Renal pelvis (tissue), 4 donors: Measurements from ENCODE around the gene ZNF512B. TPM values are rescaled to one million over a fixed set of nuclear protein-coding genes. Genes with fewer than 3 reads are reported as not detected.
A peak's percentile ranks its signal among the peaks of the same experiment; 100 is the strongest.
"Not testable (repeated sequence)": the region's sequence is repeated elsewhere in the genome, so short reads cannot be mapped to it uniquely, and the experiment has no call there.

Experiments used
- DNase-seq: peaks from one replicate; pipeline ENCODE4 v3.0.0-alpha.2; 2013
- polyA plus RNA-seq, 3 donors: library from polyadenylated mRNA; unstranded; fragments of 120-200 nt; gene quantifications; one replicate each; pipeline ENCODE4 v1.2.1, GENCODE V29; 2013; ENCODE audit not compliant: insufficient read length in 3 of 3

Gene ZNF512B
- polyA plus RNA-seq, 3 donors: 30.5 to 35.0 (median 32.6) TPM

DNA sequence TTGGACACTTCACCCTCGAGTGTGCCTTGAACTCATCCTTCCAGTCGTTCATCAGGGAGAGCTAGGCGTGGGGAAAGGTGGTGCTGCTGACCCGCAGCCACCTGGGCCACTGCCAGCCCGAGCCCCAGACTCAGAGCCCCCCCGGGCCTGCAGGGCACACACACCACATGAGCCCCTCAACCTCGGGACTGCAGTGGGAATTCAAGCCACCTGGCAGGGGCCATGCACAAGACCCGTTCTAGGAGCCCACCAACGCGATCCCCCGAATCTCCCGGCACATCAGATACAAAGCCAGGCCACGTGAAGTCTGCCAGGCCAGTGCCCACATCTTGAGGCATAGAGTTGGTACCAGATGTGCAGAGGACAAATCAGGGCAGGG is 2.8 kb downstream of the ZNF512B start:
- no peak for DNase-seq

DNA sequence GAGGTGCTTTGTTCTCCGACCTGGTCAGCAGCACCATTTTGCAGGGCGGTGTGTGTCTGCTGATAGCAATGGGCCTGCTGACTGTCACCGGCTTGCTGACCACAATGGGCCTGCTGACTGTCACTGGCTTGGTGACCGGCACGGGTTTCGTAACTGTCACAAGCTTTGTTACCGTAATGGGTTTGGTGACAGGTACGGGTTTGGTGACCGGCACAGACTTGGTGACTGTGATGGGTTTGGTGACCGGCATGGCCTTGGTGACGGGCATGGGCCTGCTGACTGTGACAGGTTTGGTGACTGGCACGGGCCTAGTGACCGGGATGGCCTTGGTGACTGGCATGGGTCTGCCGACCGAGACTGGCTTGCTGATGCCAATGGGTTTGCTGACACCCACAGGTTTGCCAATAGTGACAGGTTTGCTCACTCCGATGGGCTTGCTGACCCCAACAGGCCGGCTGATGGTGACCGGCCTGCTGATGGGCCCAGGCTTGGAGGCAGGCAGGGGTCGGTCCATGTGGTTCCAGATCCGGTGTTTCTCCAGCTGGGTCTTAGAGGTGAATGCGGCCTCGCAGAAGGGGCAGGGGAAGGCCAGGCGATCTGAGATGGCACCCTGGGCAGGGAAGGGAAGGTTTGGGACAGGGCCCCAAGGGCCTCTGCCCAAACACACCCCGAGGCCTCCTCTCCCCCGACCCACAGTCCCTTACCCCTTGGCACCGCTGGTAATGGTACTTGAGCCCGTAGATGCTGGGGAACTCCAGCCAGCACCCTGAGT is 3.4 kb downstream of the ZNF512B start:
- DNase-seq: no peak

DNA sequence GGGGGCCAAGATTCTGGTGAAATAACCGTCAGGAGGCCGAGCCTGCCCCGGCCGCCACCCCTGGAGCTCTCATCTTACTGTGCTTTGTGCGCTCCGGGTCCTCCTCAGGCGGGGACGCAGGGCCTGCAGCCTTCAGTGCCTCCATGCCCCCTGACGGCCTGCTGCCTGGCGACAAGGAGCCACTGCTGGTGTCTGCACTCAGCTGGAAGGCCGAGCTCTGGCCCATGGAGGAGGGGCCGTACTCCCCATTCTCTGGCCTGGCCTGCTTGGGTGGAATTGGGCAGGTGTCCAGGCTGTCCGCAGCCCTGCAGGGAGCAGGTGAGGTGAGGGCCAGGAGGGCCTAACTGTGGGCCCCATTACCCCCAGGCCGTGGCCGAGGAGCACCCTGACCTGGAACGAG is 5.3 kb downstream of the ZNF512B start:
- no peak for DNase-seq

DNA sequence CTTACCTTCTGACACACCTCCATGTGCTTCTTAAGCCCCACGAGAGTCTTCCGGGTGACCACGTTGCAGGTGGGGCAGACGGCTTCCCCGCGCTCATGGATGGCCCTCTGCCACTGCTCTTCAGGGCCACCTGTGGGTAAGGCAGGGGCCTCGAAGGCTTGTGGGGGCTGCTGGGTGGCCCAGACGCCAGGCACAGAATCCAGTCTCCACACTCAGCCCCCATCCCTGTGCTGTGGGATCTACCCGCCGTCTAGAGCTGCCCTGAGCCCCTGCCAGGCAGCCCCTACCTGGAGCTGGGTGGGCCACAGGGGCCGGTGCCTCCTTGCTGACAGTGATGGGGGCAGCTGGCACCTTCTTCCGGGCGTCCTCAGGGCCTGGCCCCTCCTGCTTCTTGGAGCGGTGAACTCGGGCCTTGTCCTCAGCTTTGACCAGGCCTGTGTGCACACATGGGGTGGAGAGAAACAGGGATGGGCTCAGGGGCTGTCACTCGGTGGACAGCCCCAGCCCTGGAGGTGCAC is 5.9 kb downstream of the ZNF512B start:
- no peak for DNase-seq

DNA sequence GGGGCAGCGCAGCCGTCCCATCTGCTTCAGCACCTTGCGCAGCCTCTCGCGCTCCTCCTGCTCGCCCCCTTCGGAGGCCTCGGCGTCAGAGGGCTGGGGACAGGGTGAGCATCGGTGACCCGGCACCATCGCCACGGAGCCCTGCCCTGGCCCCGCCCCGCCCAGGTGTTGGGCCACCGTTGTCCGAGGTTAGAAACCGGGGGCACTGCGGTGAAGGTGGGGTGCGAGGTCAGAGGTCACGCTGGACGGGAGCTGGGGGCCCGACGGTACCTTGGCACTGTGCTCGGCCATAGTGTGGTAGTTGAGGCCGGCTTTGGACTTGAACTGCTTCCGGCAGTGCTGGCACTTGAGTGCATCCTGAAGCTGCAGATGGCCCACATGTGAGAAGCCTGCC is 6.4 kb downstream of the ZNF512B start:
- no peak for DNase-seq

DNA sequence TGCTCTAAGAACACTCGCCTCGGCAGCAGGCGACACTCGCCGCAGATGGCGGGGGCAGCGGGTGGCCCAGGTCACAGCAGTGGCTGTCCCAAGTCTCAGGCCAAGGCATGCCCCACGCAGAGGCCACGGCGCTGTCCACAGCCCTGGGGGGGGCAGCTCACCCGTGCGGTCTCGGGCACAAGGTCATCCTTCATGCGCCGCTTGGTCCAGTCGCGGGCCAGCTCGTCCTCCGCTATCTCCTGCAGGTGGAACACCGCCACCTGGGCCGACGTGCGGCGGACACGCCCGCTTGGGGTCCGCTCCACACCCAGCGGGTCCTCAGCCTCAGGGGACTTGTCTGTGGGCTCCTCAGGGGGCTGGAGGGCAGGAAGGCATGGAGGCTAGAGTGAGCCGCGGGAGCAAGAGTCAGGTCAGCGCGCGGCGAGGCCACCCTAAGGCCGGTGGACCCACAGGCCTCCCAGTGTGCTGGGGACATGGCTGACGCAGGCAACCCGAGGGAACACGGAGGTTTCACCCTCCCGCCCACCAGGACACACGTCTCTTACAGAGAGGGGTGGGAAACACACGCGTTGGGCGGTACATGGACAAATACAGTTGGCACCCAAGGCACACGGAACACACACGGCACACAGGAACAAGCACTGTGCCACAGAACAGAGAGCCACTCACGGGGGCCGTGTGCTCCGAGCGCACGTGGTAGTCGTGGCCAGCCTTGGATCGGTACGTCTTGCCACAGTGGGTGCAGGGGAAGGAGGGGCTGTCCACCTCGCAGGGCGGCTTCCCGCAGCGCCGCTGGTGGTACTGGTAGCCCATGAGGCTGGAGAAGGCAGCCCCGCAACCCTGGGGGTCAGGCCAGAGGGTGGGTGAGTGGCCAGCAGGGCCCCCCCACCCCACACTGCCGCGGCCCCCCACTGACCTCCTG is 7.0 kb downstream of the ZNF512B start:
- no peak for DNase-seq

DNA sequence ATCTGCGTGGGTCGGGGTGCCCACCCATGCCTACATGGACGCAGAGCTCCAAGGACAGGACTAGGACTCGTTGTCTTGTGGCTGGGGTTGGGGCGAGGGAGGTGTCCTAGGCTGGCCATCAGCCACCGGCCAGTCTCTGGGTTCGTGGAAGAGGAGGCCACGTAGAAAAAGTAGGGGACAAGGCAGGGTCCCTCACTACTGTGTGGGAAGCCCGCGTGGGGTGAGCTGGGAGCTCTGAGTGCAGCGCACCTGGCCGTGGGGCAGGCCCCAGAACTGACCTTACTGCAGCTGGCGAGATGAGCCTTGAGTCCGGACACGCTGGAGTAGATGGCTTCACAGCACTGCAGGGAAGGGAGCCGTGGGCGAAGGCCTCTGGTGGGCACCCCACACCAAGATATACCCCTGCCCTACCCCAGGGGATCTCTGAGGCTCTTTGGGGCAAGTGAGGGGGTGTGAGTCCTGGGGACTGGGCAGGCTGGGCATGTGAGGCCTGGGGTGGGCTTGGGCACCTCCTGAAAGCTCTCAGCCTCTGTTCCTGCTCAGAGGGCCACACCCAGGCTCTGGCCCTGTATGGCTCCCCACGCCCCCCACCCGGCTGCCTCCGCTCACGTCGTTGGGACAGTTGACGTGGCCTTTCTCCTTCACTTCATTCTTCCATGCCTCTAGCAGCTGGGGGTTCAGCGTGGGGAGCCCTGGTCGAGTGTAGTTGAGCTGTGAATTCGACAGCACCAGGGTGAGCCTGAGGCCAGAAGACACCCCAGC is 7.9 kb downstream of the ZNF512B start:
- no peak for DNase-seq

DNA sequence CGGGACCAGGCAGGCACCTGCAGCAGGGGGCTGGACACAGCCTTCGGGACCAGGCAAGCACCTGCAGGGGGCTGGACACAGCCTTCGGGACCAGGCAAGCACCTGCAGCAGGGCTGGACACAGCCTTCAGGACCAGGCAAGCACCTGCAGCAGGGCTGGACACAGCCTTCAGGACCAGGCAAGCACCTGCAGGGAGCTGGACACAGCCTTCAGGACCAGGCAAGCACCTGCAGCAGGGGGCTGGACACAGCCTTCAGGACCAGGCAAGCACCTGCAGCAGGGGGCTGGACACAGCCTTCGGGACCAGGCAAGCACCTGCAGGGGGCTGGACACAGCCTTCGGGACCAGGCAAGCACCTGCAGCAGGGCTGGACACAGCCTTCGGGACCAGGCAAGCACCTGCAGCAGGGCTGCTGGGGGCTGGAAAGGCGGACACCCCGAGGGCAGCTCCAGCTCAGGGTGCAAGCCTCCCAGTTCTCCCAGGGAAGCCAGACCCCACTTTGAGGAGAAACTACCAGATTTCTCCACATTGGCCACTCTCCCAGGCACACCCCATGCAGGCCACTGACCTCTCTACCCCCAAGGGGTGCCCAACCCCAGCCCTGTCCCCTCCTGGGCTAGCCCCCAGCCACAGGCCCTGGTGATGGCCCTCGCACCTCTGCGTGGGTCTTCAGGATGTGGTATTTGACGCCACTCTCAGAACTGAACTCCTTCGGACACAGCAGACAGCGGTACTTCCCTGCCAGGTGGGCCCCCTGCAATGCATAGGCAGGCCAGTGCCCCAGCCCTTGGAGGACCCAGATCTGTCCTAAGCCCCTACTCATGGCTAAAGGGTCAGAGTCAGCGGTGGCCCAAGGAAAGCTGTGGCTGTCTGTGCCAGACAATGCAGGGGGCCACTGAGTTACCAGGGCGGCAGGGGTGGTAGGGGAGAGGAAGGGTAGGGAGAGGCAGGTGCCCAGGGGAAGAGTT is 8.8 kb downstream of the ZNF512B start:
- DNase-seq: not testable (repeated sequence)

DNA sequence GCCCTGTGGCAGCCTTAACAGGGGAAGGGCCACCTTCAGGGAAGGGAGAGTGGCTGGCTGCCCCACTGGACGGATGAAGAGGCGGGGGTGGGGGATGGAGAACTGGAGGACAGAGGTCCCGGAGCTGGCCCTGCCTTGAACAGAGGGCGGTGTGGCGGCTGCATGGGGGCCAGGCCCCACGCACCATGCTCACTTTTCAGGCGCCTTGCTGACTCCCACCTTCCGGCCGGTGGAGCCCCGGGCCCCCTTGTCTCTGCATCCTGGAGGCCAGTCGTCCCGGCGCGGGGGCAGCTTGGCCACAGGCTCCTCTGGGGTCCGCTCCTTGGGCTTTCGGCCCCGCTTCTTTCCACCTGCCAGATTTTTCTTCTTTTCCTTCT is 10.0 kb downstream of the ZNF512B start:
- no peak for DNase-seq

DNA sequence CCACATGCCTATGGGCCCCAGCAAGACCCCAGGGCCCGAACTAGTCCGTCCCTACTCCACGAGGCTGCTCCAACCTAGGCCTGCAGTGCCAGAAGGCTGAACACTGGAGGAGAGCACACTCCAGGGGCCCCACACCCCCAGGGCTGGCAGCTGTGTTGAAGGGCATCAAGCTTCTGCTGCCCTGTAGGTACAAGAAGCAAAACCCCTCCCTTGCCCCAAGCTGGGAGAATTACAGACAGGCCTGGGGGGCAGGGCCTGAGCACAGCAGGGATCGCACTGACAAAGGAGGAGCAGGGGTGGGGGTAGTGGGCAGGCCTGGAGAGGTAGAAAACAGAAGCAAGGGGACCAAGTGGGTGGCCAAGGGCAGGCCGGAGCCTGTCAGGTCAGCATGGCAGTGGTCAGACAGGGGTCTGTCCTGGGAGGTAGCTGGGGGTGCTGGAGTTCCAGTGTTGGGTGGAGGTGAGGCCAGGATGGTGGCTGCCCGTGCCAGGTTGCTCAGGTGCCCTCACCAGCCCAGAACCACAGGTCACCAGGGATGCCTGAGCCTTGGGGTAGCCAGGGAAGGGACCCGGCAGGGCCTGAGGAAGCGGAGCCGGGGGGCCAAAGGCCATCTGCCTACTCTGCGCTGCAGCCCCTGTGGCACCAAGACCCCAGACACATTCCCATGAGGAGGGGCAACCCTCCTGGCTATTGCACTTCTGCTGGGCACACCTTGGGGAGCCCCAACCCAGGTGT is 10.6 kb downstream of the ZNF512B start:
- DNase-seq: no peak

DNA sequence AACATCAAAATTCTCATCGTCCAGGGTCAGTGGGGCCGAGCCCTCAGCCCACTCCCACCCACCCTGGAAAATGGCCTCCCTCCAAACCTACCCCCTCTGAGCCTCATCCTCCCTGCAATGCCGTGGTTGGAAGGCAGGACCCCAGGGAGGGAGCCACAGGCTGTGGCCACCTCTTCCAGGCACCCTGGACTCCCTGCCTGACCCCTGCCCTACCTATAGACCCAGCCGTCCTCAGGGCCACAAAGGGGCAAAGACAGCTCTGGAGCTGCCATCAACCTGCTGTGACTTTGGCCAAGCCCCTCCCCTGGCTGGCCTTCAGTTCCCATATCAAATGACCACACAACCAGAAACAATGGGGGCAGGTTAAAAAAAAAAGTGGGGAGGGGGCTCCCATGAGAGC is 11.3 kb downstream of the ZNF512B start:
- DNase-seq: no peak

DNA sequence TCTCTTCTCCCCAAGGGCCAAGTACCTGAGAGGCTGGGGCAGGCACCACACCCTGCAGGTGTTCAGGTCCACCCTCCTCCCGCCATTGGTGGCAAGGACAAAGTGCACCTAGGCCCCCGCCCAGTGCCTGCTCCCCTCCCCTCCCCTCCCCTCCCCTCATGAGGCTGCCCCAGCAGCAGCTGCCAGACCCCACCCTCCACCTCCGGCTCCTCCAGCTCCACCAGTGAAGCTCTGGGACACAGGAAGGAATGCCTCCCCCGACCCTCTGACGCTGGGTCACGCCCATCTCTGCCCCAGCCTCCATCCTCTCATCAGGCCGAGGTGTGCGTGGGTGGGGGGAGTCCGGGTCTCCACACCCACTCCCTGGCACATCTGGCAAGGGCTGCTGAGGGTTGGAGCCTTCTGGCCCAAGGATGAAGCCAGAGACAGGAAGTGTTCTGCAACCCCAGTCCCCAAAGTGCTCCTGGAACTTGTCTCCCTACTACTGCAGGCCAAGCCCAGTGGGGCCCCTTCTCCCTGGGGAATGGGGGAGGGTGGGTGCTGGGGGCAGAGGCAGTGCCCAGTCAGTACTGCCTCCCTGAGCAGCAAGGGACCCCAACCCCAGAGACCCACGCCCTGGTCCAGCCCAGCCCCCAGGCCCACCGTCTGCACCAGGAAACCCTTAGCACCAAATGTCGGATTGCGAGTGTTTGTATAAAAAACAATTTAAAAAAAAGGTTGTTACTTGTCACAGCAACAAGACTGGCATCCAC is 11.9 kb downstream of the ZNF512B start:
- DNase-seq: no peak

DNA sequence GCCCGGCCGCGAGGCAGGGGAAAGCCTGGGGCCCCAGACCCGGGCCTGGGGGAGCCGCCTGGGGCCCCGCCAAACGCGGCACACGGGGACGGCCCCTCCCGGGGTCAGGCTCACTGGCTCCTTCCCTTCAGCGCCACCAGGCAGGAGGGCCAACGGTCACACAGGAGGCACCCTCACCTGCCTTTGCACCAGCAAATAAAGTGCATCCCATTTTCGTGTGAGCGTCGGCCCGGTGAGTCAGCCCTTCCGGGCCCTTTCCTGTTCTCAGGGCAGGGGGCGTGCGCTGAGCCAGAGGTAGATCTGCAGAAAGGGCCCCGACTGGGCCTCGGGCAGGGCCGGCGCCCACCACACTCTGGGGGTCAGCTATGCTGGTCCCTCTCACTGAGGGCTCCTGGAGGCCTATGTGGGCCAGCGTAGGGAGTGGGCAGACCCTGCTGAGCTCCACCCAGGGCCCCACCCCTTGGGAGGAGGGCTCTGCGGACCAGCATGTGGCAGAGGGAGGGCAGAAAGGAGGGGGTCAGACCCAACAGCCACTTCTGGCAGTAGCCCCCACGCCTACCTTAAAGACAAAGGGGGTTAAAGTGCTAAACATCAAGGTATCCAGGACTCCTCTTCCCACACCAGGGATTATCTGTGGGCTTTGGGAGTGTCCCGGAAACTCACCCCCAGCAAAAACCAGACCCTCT is 12.6 kb downstream of the ZNF512B start:
- DNase-seq: no peak

DNA sequence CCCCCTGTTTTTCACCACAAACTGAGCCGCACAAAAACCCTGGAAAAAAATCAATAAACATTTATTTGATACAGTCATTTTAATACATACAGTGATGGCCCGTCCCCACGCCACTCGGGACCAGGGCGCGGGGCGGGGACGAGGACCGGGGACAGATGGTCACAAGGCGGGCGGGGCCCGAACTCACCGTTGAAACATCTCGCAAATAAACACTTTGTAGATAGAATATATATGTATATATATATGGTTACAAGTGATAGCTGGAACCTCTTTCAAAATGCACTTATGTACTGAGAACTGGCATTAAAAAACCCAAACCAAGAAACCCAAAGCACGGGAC is 13.1 kb downstream of the ZNF512B start:
- DNase-seq: no peak

DNA sequence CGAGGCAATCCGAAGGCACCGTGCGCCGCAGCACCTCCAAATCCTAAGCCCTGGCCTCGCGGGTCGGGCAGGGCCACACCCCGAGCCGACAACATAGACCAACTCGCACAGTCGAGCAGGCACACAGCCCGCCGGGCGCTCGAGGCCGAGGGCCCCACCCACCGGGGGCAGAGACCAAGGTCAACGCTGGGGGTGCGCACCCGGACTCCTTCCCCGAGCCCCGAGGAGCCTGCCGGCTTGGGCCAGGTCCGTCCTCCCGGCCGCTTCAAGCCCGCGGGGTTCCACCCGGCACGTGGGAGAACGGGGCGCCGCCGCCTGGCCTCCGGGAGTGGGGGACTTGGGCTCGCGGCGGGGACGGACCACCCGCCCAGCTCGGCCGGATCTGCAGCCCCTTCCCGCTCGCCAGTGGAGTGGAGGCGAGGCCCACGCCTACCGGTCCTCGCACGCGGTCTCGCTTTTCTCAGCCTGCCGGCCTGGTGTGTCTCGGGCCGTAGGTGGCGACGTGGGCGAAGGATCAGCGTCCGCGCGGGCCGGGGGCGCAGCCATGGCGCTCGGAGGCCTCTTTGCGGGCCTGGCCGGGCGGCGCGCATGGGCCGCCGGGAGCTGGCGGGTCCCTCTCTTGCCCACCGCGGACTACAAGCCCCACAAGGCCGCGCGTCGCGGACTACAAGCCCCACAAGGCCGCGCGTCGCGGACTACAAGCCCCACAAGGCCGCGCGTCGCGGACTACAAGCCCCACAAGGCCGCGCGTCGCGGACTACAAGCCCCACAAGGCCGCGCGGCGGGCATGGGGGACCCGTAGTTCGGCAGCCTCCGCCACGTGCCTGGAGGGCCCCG is 13.7 kb downstream of the ZNF512B start, which contains the start of gene UCKL1:
Gene UCKL1 (minus strand): TSS at position 590 of the 837 bp plus-strand sequence. CDS start 44 bp downstream, at position 546.
- DNase-seq: peak; percentile 91

DNA sequence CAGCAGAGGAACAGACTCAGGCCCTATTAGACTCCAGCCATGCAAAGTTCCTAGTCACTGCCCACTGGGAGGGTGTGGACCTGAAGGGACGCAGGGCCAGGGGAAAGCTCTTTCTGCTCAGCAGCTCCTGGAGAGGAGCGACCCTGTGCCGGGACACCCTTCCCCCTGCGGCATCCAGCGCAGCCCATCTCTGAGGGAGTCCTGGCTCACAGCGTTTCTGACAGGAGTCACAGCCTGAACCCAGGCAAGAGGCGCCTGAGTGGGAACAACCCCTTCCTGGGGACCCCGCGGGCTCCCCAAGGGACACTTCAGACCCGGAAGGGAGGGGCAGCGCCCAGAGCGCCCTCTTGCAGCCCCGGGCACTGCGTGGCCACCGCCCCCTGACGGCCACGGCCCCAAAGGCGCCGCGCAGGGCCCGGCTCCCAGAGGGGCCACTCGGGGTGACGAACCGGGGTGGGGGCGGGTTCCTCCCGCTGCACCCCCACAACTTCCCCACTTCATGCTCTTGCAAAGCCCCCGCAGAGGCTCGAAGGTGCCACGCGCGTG is 14.4 kb downstream of the ZNF512B start:
- DNase-seq: no peak

DNA sequence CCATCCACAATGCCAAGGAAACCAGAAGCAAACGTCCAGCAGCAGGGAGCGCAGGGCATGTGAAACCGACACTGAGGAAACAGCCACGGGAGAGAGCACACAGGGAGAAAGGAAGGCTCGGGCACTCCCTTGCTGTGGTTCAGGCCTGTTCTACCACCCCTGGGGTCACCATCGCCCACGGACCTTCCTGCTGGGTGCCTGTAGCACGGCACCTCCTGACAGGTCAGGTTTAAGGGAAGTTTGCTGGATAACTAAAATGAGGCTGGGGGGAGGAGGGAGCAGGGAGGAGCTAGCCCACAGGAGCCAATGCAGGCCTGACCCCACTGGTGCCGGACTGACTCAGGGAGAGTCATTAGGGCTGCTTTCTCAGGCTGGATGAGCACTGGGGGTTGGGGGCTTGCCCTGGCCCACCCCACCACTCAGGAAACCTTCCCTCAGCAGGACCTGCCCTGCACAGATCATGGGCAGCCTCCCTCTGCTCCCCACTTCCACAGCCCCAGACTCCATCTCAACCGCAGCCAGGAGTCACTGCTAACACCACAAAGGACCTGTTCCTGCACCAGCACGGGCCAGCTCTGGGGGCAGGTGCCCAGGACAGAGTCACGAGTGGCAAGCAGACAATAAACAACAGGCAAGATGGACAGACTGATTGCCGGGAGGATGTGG is 15.8 kb downstream of the ZNF512B start:
- no peak for DNase-seq
